Panc1 (cell line): ENCODE measurements around the gene RPS19BP1.

Experiments
- POLR2AphosphoS5 ChIP-seq: IDR thresholded peaks from 2 replicates; pipeline ENCODE4 v1.6.1; 2012; ENCODE audit warnings: mild to moderate bottlenecking, low read depth, low read length, moderate library complexity
- SIN3A ChIP-seq: IDR thresholded peaks from 2 replicates; pipeline ENCODE4 v1.6.1; 2012; ENCODE audit warnings: low read depth, mild to moderate bottlenecking, low read length, moderate library complexity, borderline replicate concordance; ENCODE audit not compliant: insufficient read depth
- TF ChIP-seq, protein P1 (sequence below): fragments of 450-650 bp; IDR thresholded peaks from 2 replicates; pipeline ENCODE4 v1.5.1; 2017; ENCODE audit warnings: mild to moderate bottlenecking
- TF ChIP-seq, protein P2 (sequence below), 2 experiments: IDR thresholded peaks; 2 replicates each; pipeline ENCODE4 v1.6.1; 2011 to 2012; ENCODE audit warnings: low read depth in 2 of 2, control low read depth in 1 of 2, low read length in 1 of 2, mild to moderate bottlenecking in 1 of 2, moderate library complexity in 1 of 2; ENCODE audit not compliant: insufficient read depth in 1 of 2

DNA sequence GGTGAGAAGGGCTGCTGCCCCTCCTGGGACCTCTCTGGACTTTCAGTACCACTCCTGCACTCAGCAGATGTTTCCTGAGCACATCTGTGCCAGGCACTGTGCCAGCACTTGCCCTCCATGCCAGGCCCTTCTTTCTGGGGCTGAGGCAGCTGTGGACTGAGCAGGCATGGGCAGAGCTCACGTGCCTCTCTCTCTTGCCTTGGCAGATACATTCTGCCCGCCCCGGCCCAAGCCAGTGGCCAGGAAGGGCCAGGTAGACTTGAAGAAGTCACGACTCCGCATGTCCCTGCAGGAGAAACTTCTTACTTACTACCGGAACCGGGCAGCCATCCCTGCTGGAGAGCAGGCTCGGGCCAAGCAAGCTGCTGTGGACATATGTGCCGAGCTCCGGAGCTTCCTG, 20.5 kb downstream of the RPS19BP1 start:
- TF ChIP-seq, protein P1, sequence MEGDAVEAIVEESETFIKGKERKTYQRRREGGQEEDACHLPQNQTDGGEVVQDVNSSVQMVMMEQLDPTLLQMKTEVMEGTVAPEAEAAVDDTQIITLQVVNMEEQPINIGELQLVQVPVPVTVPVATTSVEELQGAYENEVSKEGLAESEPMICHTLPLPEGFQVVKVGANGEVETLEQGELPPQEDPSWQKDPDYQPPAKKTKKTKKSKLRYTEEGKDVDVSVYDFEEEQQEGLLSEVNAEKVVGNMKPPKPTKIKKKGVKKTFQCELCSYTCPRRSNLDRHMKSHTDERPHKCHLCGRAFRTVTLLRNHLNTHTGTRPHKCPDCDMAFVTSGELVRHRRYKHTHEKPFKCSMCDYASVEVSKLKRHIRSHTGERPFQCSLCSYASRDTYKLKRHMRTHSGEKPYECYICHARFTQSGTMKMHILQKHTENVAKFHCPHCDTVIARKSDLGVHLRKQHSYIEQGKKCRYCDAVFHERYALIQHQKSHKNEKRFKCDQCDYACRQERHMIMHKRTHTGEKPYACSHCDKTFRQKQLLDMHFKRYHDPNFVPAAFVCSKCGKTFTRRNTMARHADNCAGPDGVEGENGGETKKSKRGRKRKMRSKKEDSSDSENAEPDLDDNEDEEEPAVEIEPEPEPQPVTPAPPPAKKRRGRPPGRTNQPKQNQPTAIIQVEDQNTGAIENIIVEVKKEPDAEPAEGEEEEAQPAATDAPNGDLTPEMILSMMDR: no peak
- TF ChIP-seq SIN3A (no peak), POLR2AphosphoS5 (no peak)
- TF ChIP-seq, protein P2, sequence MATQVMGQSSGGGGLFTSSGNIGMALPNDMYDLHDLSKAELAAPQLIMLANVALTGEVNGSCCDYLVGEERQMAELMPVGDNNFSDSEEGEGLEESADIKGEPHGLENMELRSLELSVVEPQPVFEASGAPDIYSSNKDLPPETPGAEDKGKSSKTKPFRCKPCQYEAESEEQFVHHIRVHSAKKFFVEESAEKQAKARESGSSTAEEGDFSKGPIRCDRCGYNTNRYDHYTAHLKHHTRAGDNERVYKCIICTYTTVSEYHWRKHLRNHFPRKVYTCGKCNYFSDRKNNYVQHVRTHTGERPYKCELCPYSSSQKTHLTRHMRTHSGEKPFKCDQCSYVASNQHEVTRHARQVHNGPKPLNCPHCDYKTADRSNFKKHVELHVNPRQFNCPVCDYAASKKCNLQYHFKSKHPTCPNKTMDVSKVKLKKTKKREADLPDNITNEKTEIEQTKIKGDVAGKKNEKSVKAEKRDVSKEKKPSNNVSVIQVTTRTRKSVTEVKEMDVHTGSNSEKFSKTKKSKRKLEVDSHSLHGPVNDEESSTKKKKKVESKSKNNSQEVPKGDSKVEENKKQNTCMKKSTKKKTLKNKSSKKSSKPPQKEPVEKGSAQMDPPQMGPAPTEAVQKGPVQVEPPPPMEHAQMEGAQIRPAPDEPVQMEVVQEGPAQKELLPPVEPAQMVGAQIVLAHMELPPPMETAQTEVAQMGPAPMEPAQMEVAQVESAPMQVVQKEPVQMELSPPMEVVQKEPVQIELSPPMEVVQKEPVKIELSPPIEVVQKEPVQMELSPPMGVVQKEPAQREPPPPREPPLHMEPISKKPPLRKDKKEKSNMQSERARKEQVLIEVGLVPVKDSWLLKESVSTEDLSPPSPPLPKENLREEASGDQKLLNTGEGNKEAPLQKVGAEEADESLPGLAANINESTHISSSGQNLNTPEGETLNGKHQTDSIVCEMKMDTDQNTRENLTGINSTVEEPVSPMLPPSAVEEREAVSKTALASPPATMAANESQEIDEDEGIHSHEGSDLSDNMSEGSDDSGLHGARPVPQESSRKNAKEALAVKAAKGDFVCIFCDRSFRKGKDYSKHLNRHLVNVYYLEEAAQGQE (IDR thresholded peaks at IDR 0.05; ENCODE audit: insufficient read depth in 1 of 2, low read depth in 2 of 2, low read length in 1 of 2): no peak
